ENCODE data around the gene NBPF4.
A peak's percentile ranks its signal among the peaks of the same experiment; 100 is the strongest.
"Not testable (repeated sequence)": the region's sequence is repeated elsewhere in the genome, so short reads cannot be mapped to it uniquely, and the experiment has no call there.

The NBPF4 gene

DNA sequence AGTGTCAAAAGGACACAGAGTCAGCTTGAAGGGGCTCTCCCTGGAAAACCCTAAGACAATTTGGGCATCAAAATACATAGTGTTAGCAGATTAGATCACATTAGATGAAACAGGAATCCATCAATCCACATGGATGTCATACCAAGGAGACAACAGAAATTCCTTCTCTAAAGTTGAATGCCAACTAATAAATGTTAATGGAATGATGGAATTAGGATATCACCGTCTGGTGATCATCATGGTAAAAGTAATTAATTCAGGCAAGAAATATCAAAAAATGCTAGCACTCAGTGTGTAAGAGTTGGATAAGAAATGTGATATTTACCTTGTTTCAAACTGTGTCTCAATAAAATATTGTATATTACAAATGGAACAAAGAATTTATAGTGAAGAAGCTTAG lies 32.9 kb downstream of the NBPF4 start:
- DNase-seq = no peak

DNA sequence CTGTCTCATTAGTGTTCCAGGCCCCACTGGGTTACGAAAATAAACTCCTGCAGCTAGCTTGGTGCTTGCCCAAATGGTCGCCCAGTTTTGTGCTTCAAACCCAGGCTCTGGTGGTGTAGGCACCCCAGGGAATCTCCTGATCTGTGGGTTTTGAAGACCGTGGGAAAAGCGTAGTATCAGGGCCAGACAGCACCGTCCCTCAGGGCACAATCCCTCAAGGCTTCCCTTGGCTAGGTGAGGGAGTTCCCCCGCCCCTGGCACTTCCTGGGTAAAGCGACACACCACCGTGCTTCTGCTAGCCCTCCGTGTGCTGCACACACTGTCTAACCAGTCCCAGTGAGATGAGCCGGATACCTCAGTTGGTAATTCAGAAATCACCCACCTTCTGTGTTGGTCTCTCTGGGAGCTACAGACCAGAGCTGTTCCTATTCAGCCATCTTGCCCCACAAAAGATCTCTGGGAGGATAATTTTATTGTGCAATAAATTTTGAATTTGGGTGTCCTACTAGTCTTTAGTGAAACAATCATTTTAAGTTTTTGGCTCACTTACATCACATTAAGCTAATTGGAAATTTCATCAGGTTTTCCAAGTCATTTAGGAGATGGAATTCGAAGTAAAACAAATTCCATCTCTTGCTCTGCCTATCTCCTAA lies 34.3 kb downstream of the NBPF4 start:
- no peak for DNase-seq

DNA sequence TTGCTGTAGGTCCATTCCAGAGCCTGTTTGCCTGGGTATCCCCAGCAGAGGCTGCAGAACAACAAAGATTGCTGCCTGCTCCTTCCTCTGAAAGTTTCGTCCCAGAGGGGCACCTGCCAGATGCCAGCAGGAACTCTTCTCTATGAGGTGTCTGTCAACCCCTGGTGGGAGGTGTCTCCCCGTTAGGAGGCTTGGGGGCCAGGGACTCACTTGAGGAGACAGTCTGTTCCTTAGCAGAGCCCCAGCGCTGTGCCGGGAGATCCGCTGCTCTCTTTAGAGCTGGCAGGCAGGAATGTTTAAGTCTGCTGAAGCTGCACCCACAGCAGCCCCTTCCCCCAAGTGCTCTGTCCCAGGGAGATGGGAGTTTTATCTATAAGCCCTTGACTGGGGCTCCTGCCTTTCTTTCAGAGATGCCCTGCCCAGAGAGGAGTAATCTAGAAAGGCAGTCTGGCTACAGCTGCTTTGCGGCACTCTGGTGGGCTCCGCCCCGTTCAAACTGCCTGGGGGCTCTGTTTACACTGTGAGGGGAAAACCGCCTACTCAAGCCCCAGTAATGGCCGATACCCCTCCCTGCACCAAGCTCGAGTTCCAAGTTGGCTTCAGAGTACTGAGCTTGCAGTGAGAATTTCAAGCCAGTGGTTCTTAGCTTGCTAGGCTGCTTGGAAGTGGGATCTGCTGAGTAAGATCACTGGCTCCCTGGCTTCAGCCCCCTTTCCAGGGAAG lies 35.0 kb downstream of the NBPF4 start:
- DNase-seq = no peak

DNA sequence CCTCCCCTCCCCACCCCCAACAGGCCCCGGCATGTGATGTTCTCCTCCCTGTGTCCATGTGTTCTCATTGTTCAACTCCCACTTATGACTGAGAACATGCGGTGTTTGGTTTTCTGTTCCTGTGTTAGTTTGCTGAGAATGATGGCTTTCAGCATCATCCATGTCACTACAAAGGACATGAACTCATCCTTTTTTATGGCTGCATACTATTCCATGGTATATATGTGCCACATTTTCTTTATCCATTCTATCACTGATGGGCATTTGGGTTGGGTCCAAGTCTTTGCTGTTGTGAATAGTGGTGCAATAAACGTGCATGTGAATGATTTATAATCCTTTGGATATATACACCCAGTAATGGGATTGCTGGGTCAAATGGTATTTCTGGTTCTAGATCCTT lies 40.3 kb downstream of the NBPF4 start:
- DNase-seq = not testable (repeated sequence)

DNA sequence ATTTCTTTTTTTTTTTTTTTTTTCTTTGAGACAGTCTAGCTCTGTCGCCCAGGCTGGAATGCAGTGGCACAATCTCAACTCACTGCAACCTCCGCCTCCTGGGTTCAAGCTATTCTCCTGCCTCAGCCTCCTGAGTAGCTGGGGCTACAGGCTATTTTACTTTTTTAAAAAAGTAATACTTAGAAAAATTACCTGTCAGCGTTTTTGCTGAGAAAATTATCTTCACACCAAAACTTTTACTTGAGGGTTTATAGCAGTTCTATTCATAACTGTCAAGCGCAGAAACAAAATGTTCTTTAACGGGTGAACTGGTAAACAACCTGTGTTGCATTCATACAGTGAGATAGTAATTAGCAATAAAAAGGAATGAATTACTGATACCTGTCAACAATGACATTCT lies 42.2 kb downstream of the NBPF4 start:
- no peak for DNase-seq

DNA sequence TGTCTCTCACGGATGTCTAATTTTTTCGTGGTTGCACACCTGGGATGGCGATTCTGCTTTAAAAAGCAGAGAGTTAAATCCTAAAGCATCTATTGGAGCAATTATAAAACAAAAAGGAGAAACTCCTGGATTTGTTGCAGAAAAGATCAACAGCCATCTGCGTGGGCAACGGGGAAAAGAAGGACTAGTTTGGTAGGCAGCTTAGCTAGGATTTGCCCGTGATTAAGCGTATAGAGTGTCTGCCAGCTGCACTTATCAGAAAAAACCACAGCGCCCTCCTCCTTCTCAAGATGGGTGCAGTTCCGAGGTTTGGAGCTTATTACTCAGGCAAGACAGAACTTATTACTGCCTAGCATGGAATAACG lies 43.2 kb downstream of the NBPF4 start:
- DNase-seq = peak in 1 of 2 experiments; percentile 21

DNA sequence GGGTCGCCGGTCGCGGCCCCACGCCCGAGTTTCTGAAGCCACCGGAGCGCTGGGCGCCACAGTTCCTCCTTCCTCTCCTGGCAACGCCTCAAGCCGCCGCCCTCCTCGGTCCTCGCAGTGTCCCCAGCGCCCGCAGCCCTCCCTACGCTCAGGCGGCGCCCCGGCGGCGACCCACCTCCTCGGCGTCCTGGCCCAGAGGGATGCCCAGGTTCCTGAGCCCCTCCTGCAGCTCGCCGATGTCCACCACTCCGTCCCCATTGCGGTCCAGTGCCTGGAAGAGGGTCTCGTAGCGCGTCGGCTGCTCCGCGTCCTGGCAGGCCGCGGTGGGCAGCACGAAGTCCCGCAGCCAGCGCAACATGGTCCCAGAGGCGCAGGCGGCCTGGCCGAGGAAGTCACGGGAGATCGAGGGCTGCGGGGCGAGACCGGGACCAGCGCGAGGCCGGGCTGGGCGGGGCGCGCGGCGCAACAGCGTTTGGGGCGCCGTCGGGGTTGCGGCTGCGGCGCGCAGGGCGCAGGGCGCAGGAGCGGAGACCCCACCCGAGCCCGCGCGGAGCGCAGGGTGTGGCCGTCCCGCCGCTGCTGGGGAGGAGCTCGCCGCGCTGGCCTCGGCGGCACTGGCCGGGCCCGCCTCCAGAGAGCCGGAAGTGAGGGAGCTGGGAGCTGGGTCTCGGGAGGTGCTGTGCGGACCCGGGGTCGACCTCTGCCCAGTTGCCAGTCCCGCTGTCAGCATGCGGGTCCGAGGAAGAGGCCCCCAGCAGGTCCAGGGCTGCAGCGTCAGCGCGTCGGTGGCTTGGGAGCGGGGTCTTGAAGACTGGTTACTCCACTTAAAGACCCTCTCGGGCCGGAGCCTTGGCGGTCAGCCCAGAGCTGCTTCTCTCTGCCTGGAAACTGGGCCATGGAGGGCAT lies 43.8 kb downstream of the NBPF4 start, which contains the start of gene SLC25A24:
Gene SLC25A24, minus strand, starts transcription at position 563 of the 906 bp plus-strand sequence. Its CDS starts 205 bp downstream, at position 358.
- peak; percentile 51 to 66 for DNase-seq

DNA sequence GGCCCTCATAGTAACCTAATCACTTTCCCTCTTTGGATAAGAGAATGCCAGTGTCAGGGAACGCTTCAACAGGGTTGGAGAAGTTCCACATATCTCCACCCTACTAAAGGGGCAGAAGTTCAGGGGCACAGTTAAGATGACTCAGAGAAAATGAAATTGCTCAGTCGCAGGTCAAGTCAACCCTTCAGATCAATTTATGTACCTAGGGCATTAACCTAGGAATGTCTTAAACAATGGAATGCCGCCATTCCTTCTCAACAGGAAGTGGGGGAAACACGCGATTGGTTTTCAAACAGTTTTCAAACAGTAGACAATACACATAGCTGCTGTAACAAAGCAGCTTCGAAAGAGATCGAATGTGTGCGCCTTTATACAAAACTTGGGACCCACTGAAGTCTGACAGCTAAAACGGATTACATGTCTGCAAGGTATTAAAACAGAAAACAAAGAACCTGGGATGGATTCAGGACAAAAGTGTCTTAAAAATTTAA lies 44.6 kb downstream of the NBPF4 start:
- DNase-seq = no peak

DNA sequence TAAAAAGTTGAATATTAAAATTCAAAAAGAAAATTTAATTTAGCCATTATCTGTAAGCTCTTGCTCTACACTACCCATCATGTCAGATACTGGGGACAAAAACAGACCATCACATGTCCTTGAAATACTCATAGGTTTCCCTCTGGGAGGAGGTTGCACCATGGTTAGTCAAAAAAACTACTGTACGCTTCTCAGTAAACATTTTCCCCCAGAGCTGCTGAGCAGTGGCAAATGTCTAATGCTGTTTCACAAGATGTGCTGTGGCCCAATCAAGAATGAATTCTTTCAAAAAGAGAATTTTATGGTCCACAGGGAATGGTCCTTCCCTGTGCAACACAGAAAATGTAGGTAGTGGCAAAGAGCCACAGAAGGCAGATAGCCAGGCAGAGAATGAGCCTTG lies 49.8 kb downstream of the NBPF4 start:
- no peak for DNase-seq

DNA sequence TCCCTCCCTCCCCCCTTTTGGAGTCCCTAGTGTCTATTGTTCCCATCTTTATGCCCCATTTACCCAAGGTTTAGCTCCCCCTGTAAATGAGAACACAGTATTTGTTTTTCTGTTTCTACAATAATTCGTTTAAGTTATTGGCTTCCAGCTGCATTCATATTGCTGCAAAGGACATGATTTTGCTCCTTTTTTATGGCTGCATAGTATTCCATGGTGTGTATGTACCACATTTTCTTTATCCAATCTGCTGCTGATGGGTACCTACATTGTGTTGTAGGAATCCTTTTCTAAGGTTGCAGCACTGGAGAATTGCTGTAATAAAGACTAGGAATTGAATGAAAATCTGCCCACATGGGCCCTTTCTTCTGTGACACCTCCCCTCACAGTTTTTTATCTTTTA lies 50.5 kb downstream of the NBPF4 start:
- no peak for DNase-seq

DNA sequence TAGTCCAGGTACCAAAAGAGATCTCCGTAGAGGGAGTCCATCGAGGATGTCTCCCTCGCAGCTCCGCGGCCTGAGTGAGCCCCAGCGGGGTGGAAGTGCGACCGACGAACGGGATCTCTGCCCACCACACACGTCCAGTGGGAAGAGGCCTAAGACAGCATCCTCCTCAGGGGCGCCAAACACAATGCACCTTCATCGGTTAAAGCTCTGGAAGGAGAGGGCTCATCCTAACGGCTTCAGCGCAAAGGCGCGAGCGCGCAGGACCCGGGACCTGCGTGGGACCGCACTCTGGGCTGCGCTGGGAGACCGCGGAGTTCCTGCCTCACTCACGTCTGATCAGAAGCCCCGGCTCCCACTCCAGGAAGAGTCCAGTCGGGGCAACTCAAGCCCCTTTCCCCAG lies 51.3 kb downstream of the NBPF4 start:
- DNase-seq = no peak

DNA sequence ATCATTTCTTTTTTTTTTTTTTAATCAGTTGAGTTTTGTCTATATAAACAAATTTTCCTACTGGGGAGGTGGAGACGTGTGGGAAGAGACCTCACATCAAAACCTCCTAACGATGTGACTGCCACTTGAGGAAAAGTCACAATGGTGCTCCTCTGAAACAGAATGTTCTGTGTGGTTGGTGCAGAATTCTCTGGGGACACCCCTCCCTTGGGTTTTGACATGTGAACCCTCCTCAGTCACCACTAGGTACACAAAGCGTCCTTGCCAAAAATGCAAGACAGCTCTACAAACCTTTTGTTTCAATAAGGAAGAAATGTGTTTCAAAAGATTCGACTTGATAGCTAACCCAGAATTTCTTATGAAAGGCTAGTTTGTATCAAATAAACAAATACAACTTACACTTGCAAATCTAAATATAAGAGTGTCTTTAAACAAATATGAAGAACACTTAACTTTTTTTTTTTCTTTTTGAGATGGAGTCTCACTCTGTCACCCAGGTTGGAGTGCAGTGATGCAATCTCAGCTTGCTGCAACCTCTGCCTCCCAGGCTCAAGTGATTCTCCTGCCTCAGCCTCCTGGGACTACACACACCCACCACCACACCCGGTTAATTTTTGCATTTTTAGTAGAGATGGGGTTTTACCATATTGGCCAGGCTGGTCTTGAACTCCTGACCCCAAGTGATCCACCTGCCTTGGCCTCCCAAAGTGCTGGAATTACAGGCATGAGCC lies 53.0 kb downstream of the NBPF4 start:
- no peak for DNase-seq

DNA sequence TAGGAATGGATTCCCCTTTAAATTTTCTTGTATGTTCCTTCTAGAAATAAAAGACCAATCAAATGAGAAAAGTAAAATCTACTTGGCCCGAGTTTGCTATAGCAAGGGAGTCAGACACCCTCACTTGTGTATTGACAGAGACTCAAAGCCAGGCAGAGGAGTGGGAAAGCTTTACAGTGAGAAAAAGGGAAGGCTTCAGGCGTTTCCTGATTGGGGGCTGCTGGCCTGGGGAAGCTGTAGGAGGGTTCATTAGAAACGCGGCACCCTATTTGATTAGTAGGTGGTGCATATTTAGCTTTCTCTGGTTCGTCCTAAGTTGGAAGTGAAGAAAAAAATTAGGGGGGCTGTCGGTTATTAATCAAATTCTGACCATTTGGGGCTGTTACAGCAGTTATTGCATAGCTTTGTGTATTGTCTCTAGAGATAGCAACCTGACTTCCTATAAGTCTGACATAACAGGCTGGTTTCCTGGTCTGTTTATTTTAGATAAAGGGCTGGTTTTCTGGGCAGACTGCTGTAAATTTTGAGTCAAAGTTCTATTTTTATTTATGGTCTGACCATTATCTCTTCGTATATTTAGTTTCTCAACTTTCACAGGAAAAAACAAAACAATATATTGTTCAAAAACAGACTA lies 53.8 kb downstream of the NBPF4 start:
- no peak for DNase-seq

DNA sequence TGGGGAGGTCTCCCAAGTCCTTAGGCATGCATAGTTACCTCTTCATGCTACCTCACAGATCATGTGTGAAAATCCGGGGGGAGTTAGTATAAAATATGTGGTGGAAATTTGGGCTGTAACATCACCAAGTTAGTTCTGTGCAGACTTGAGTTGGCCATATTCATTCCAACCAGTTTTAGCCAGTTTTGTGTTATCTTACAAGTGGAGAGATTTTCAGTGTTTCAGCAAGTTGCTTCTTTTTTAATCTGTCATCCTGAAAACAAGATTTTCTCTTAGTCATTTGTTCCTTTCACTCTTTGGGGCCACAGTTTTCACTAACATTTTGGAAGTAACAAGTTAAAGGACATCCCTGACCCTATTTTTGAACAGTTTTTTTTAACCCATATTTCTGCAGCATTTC lies 55.1 kb downstream of the NBPF4 start:
- DNase-seq = no peak

DNA sequence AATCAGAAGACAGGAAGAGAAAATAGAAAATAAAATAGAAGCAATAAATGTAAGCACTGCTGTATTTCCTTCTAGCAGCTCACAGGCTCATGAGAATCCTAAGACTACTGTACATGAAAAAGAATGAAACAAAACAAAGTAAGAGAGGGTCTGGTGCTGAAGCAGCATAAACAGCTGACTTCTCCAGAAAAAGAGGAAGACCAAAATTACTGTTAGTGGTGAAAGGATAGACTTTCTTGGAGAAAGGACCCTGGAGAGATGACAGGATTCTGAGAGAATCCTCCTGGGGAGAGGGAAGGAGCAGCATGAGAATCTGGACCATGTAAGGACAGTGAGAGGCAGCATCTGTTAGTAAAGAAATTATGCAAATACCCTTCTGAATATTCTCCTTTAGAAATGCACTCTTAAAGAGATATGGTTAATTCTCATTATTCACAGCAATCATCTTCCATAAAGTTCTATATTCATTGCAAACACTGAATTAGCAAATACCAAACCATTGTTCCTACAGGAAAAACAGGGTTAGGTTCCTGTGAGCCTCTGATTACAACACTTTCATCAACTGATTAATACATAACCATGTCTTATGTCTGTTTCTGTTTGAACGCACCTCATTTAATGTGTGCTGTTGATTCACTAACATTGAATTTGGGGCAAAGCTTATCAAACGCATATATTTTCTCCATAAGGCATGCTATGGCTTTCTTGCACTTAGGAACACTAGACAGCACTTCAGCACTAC lies 60.7 kb downstream of the NBPF4 start:
- DNase-seq = no peak

DNA sequence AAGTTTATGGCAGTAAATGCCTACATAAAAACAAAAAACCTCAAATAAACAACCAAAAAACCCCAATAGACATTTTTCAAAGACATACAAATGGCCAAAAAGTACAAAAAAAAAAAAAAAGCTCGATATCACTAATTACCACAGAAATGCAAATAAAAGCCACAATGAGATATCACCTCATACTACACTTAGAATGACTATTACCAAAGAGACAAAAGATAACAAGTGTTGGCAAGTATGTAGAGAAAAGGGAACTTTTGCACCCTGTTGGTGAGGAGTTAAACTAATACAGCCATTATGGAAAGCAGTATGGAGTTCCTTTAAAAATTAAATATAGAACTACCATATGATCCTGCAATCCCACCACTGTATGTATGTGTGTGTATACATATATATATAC lies 64.9 kb downstream of the NBPF4 start:
- DNase-seq = no peak

All from NCI-H1930 (cell line).